NCI-H1436 treated with DMSO at 0.1 percent for 48 hours (cell line): ENCODE results near the gene NPPA.

Experiments used
- DNase-seq: peaks from one replicate; lab custom pipeline; 2025; lab: John Stamatoyannopoulos, UW

The NPPA gene

GRCh38 chr1:11874258-11874562 is 26.6 kb upstream of the NPPA start:
- no peak for DNase-seq

GRCh38 chr1:11873395-11874257 is 26.0 kb upstream of the NPPA start:
- DNase-seq, result no peak

- no peak for DNase-seq
These were observed 25.0 kb upstream of the NPPA start for GRCh38 chr1:11872545-11872944.

GRCh38 chr1:11869650-11870207 is 22.1 kb upstream of the NPPA start:
- DNase-seq, result no peak

- DNase-seq, result no peak
These were observed 21.5 kb upstream of the NPPA start for GRCh38 chr1:11869104-11869503.

GRCh38 chr1:11868331-11868980 is 20.9 kb upstream of the NPPA start:
- DNase-seq, result no peak

GRCh38 chr1:11862890-11863289 is 15.3 kb upstream of the NPPA start:
- no peak for DNase-seq

- DNase-seq, result no peak
These were observed 13.0 kb upstream of the NPPA start for GRCh38 chr1:11860587-11860986.

- no peak for DNase-seq
These were observed 12.5 kb upstream of the NPPA start for GRCh38 chr1:11860083-11860482.

- no peak for DNase-seq
These were observed 11.6 kb upstream of the NPPA start for GRCh38 chr1:11858968-11859871.

GRCh38 chr1:11858613-11858967 is 11.0 kb upstream of the NPPA start, which contains the start of gene NPPB:
TSS of gene NPPB (minus strand) at chr1:11858945. CDS start at chr1:11858833, 112 bp downstream.
- no peak for DNase-seq

GRCh38 chr1:11858158-11858557 is 10.6 kb upstream of the NPPA start:
- no peak for DNase-seq

GRCh38 chr1:11857164-11857851 is 9.7 kb upstream of the NPPA start:
- no peak for DNase-seq

- no peak for DNase-seq
These were observed 9.1 kb upstream of the NPPA start for GRCh38 chr1:11856698-11857097.

GRCh38 chr1:11855430-11855829 is 7.8 kb upstream of the NPPA start:
- DNase-seq, result no peak

GRCh38 chr1:11854519-11854918 is 6.9 kb upstream of the NPPA start:
- no peak for DNase-seq

- no peak for DNase-seq
These were observed 3.6 kb upstream of the NPPA start for GRCh38 chr1:11851180-11851579.

- no peak for DNase-seq
These were observed 2.6 kb upstream of the NPPA start for GRCh38 chr1:11850156-11850555.

GRCh38 chr1:11848373-11848700 is 754 bp upstream of the NPPA start:
- DNase-seq, result no peak

GRCh38 chr1:11845641-11846335 is 1.8 kb downstream of the NPPA start:
- DNase-seq, result no peak
